GM19035 (cell line): ENCODE data around the gene ZNF70.
A peak's percentile ranks its signal among the peaks of the same experiment; 100 is the strongest.
"Not testable (repeated sequence)": the region's sequence is repeated elsewhere in the genome, so short reads cannot be mapped to it uniquely, and the experiment has no call there.

ENCODE experiments used
- ATAC-seq: cut with Tn5 transposase; IDR thresholded peaks from one replicate; pipeline ENCODE4 v1.9.1; 2021; ENCODE audit not compliant: unreplicated experiment

ZNF70 gene

DNA sequence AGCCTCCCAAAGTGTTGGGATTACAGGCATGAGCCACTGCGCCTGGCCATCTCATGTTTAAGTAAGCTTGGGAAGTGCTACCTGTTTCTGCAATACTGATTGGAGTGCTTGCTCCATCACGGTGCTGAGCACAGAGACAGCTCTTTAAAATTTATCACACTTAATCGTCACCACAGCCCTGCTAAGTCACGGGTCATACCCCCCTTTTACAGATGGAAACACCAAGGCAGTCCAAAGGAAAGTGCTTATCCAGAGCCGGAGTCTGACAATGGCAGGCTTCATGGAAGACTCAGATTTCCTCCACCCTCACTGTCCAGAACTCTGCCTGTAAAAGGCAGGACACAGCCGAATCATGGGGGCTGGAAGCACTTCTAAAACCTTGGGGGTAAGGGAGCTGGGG is 9.1 kb upstream of the ZNF70 start:
- ATAC-seq, result no peak

DNA sequence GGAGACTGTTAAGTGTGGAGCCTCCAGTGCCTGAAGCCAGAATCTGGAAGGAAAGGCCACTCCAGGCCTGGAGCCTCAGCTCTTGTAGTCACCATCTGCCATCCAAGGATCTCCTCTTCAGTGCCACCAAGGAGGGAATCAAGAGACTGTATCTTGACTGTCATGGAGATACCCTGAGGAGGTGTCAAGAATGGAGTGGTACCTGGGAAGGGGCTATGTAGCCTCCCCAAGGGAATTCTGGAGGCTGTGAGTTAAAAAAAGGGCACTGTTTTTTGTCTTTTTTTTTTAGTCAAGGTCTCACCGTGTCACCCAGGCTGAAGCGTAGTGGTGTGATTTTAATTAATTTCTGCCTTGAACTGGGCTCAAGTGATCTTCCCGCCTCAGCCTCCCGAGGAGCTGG is 8.7 kb upstream of the ZNF70 start:
- ATAC-seq, result no peak

DNA sequence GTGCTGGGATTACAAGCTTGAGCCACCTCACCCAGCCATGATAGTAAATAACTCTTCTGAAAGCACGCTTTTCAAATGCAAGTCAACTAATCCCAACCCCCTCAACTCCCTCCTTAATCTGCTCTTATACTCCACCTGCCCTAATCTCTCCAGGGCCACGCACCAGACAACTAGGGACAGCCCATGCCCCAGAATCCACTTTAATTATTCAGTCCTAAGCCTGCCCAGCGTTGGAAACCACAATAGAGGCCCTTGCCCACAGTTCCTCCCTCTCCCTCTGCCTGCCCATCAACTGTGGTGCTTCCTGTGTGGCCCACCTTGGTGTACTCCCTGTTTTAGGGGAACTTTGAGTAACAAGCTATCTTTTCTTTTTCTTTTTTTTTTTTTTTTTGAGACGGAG is 6.0 kb upstream of the ZNF70 start:
- no peak for ATAC-seq

DNA sequence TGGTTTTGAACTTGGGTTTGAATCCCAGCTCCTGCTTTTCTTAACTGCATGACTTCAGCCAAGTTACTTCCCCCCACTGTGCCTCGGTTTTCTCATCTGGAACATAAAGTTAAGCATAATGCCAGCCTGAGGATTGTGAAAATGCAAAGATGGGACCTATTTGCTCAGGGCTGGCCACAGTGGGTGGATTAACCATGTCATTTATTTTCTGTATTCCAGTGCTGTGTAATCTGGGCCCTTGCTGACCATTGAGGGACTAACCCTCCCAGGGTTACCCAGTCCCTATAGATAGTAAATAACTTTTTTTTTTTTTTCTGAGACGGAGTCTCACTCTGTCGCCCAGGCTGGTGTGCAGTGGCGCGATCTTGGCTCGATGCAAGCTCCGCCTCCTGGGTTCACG is 4.8 kb upstream of the ZNF70 start:
- ATAC-seq, result no peak

DNA sequence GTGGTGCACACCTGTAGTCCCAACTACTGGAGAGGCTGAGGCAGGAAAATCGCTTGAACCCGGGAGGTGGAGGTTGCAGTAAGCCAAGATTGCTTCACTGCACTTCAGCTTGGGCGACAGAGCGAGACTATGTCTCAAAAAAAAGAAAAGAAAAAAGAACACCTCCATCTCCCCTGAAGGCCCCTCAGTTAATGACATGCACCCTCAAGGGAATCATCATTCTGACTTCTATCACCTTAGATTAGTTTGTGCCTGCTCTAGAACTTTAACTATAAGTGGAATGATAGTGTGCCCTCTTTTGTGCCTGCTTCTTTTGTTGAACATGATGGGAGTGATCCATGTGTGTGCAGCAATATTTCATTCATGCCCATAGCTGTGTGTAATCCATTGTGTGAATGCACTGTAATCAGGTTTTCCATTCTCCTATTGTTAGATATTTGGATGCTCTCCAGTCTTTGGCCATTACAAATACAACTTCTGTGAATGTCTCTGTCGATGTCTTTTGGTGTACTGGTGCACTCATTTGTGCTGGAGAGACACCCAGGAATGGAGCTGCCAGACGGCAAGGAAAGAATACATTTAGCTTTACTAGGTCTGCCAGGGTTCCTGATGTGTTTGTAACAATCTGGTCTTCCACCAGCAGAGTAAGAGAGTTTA is 4.2 kb upstream of the ZNF70 start:
- no peak for ATAC-seq

DNA sequence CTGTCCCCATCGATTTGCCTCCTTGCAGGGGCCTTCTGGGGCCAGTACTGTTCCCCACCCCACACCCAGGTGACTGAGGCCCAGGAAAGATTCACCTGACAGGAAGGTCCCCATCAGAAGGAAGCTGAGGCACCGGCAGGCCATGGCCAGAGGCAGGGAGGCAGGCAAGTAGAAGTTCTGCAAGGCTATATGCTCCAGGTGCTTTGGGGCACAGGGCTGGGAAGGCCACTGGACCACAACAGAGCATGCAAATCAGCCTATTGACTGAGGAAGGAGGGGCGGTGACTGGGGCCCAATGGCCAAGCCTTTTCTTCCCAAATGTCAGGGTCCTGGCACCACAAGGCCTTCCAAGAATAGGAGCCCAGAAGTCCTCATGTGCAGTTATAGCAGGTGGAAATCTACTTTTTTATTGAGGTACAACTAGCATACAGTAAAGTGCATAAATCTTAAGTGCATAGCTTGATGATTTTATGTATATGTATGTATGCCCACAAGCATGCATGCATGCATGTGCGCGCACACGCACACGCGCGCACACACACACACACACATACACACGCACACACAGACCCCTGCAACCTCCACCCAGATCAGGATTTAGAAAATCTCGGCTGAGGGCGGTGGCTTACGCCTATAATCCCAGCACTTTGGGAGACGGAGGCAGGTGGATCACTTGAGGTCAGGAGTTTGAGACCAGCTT is 3.5 kb upstream of the ZNF70 start, which contains the start of gene VPREB3:
VPREB3 (minus strand) TSS at position 206 of the 700 bp plus-strand sequence; CDS start at position 144, 62 bp downstream.
- ATAC-seq, result no peak

DNA sequence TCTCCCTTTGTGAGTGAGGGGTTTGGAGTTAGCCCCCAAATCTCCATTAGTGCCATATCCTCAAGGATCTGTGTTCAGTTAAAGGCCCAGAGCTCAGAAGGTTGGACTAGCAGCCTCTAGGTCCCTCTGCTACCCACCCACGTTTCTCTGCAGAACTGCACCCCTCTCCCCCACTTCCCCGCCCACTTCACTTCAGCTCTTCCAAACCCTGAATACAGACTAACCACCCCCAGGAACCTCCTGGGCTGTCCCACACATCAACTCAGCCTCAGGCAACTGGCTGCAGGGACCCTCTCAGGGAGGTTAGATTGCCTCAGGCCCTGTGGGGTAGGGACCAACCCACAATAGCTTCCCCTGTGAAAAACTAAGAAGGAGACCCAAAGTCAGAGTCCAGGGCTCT is 2.5 kb upstream of the ZNF70 start:
- ATAC-seq, result no peak

DNA sequence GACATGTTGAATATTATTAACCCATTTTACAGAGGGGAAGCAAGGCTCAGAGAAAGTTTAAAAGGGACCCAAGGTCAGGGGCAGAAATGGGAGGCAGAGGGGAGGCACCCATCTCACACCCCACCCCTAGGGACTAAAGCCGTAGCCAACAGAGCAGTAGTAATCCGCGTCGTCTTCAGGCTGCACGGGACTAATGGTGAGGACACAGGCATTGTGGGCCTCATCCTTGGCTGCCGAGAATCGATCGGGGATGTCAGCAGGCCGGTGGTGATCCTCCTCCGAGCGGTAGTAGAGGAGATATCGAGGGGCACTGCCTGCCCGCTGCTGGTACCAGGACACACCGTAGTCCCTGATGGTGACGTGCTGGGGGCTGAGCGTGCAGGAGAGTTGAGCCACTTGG is 1.8 kb upstream of the ZNF70 start:
- ATAC-seq, result no peak

DNA sequence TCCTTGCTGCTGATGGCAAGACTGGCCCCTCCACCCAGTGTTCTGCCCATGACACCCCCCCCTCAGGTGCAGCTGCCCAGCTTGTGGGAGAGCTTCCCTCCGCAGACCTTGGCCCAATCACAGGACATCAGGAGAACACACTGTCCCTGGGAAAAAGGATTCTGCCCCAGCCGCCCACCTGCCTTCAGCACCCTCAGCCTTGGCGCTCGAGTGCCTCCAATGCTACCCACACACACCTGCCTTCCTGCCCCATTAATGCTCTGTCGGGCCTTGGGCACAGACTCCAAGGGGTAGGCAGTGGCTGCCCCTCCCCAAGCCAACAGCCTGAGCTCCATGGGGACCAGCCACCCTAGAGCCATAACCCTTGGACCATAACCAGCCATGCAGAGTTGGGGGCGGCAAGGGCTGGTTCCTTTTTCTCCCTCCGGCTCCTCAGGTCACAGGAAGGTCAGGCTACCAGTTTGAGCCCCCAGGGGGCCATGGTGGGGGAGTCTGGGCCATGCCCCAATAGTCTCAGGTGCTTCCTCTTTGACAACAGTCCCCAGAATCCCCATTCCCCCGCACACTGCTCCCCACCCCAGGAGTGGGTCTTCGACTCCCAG is 1.3 kb upstream of the ZNF70 start:
- ATAC-seq, result no peak

DNA sequence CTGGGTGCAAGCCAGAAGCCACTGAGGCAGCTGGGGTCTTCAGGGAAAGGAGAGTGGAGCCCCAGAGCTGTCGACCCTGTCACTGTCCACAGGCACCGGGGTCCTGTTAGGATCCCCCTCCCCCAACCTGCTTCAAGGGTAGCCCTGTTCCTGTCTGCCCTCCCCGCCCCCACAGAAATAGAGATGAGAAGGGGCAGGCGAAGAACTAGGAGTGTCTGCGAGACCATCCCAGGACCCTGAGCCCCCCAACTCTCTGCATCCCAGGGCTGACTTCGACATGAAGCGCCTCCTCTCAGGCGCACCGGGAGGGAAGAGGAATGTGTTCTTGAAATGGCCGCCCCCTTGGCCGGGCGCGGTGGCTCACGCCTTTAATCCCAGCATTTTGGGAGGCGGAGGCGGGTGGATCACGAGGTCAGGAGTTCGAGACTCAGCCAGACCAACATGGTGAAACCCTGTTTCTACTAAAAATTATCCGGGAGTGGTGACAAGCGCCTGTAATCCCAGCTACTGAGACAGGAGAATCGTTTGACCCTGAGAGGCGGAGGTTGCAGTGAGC is 607 bp upstream of the ZNF70 start:
- peak; percentile 11 for ATAC-seq

DNA sequence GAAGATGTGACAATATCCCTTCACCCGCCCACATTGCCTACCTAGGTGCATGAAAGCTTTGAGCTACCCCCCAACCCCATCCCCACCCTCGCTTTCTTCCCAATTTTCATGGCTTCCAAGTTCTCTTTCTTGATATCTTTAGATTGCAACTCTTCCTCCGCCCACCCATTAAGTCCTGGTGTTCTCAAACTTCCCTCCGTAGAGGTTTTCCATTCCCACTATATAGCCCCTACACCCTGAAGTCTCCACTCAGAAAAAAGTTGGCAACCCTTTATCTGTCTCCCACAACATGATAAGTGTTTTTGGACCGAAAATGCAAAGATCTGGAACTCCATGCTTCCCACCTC is 572 bp downstream of the ZNF70 start:
- ATAC-seq, result no peak

DNA sequence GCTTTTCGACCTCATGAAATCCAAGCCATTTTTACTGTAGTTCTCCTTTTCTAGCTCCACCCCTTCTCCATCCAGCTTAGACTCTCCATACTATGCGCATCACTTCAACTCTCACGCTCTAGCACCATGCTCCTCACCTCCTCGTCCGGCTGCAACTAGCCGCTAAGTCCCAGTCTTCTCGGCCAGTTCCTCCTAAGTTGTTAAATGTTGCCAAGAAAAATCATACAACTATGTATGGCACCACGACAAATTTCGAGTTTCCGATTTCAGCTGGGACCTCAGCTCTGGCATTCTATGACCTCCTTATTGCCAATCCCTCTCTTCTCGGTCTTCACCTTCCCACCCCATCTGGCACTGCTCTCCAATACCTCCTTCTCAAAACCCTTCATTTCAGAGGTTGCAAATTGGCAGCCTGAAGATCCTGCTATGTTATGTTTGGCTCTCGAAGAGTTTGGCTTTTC is 1.0 kb downstream of the ZNF70 start:
- no peak for ATAC-seq

DNA sequence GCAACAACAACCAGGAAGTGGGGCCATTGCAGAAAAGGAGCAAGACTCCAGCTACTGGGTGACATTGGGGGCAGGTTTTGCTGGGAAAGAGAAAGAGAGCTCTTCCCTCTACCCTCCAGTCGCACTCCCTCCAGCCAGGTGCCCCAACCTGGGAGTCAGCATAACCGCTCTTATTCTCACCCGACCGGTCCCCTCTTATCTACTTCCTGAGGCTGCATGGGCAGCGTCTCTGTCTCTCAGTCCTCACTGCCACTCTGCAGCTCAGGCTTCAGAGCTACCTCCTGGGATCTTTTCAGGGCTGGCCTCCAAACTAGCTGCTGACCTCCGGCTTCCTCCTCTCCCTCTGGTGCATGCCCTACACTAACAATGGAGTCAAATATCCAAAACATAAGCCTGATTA is 5.1 kb downstream of the ZNF70 start:
- ATAC-seq, result no peak

DNA sequence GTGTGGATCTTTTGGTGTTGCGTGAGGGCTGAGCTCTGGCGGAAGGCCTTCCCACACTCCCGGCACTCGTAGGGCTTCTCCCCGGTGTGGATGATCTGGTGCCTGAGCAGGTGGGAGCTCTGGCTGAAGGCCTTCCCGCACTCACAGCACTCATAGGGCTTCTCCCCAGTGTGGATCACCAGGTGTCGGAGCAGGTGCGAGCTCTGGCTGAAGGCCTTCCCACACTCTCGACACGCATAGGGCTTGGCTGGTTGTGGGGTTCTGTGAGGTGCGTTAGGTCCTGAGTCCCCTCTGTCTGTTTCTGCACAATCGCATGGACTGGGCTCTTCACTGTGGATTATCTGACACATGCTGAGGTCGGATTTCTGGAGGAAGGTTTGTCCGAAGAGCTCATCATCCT is 6.4 kb downstream of the ZNF70 start:
- no peak for ATAC-seq

DNA sequence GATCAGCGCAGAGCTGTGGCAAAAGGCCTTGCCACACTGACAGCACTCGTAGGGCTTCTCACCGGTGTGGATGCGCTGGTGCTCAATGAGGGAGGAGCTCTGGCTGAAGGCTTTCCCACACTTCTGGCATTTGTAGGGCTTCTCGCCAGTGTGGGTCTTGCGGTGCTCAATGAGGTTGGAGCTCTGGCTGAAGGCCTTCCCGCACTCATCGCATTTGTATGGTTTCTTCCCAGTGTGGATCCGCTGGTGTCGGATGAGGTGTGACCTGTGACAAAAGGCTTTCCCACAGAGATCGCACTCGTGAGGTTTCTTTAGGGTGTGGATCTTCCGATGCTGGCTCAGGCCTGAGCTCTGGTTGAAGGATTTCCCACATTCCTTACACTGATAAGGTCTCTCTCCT is 6.9 kb downstream of the ZNF70 start:
- ATAC-seq, result no peak

DNA sequence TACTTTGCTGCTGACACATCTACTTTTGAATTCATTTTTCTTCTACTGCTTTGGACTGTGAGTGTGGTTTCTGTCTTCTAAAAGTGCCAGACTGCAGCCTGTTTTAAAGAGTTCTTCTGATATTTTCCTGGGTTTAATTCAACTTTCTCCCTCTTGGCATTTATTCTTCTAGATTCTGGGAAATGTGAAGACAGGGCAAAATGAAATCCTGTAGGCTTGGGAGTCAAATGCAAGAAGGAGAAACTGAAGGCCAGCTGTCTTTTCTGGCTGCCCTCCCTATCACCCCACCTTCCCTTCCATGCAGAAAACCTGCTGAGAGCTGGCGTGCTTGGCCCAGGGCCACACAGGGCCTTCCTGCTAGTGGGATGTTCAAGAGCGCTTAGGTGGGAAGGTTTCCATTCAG is 7.6 kb downstream of the ZNF70 start:
- no peak for ATAC-seq

DNA sequence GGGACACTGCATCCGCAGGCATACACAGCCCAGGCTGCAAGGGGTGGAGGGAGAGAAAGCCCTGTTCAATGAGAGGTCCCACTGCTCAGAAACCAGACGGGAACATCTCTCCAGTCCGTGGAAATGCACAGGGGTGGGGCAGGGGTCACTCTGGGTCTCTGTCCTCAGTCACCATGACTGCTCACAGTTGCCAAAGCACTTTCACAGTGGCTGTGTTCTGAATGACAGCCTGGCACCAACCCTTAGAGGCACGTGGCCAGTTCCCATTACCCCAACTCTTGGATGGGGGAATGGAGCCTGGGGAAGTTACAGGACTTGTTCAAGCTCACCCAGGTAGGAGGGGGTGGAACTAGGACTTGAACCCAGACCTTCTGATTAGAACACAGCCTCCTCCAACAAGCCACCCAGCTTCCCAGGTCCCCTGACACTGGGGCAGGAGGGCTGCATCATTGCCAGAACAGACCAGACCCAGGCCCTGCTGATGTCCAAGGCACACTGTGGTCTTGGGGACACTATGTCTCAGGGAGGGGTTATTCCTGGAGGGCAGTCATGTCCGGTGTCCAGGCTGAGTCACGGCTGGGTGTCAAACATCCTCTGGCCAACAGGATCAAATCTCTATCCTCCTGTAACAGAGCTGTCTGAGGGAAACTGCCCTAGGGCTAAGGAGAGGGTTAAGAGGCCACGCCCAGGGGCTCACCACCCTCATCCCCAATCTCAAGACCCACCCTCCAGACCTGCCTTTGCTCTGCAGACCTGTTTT is 8.2 kb downstream of the ZNF70 start:
- ATAC-seq, result no peak

DNA sequence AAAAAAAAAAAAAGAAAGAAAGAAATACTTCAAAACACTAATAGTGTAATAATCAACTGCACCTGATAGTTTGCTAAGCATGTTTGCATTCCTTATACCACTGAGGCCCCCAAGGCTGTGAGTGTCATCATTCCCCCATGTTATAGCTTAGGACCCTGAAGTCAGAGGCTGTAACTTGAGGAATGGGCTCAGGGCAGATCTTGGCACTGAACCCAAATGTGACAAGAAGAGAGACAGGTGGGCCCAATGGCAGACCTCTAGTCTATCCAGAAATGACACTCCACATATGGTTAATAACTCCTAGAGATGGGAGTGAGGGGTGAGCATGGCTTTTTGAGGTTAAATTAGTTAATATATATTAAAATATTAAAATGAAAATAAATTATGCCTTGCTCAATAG is 13.2 kb downstream of the ZNF70 start:
- ATAC-seq, result no peak

DNA sequence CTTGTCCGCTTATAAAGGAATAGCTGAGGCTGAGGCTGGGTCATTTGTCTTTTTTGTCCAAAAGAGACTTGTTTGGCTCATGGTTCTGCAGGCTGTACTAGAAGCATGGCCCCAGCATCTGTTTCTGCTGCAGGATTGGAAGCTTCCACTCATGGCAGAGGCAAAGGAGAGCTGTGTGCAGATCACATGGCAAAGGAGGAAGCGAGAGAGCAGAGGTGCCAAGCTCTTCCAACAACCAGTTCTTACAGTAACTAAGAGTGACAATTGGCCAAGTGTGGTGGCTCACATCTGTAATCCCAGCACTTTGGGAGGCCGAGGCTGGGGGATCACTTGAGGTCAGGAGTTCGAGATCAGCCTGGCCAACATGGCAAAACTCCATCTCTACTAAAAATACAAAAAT is 22.8 kb downstream of the ZNF70 start:
- not testable (repeated sequence) for ATAC-seq

DNA sequence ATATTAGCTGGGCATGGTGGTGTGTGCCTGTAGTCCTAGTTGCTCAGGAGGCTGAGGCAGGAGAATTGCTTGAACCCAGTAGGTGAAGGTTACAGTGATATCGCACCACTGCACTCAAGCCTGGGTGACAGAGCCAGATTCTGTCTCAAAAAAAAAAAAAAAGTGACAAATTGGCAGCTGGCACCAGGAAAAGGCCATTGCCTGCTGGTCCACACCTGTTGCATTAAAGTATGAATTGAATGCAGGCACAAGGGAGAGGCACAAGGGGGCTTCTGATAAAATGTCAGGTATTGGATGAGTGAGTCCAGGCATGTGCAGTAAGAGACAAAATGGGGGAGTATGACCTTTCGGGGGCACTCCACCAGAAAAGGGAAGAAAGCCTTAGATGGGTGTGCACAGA is 28.2 kb downstream of the ZNF70 start:
- ATAC-seq, result no peak

DNA sequence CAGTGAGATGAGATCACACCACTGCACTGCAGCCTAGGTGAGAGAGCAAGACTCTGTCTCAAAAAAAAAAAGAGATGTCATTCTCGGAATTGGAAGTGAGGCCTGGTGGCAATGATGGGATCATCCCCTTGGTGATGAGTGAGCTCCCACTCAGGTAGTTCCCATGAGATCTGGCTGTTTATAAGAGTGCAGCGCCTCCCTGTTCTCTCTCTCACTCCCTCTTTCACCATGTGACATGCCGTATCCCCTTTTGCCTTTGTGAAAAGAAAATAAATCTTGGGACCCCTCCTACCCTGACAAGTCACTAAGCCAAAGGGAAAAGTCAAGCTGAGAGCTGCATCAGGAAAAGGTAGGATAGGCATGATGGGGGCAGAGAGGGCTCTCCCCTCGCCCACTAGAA is 28.8 kb downstream of the ZNF70 start:
- no peak for ATAC-seq
